Measurements from ENCODE around the gene HNRNPA2B1.
"Not testable (repeated sequence)": the region's sequence is repeated elsewhere in the genome, so short reads cannot be mapped to it uniquely, and the experiment has no call there.

The HNRNPA2B1 gene

GRCh38 chr7:26147646-26148306 is 52.8 kb downstream of the HNRNPA2B1 start:
- DNase-seq (ENCODE audit: low read depth in 2 of 2): not testable (repeated sequence)

GRCh38 chr7:26147030-26147429 is 53.5 kb downstream of the HNRNPA2B1 start:
- no peak for DNase-seq (ENCODE audit: low read depth in 2 of 2)

- no peak for DNase-seq (ENCODE audit: low read depth in 2 of 2)
Measured at GRCh38 chr7:26145238-26145637, 55.3 kb downstream of the HNRNPA2B1 start.

GRCh38 chr7:26144184-26145080 is 56.1 kb downstream of the HNRNPA2B1 start:
- DNase-seq (ENCODE audit: low read depth in 2 of 2): no peak

DNA sequence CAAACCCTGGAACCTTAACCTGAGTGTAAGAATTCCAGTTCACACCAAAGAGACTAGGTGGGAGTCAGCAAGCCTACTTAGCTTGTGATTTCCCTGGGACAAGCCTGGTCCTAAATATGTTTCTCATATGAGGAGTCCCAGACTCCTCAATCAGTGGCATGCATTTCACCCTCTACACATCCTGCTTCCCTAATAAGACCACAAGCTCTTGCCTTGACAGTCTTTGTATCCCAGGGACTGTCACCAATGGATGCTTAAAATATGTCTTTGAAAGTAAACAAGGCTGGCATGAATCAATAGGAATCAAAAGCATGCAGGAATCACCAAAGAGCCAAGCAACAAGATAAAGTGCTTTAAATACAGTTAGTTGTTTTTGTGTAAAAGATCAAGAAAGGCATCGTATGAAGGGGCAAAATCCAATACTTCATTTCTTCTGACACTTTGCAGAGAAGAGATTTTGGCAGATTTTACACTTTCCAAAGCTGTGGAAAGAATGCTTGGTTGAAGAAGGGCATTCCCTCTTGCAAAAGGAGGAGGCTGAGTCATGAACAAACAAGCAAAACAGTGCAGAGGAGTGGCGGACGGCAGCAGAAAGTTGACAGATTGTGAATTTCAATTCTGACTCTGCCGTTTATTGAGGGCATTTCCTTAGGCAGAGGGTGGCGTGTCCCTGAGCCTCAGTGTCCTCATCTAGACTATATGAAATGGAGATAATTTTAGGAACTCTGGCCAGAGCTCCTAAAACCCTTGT is 57.1 kb downstream of the HNRNPA2B1 start:
- no peak for DNase-seq (ENCODE audit: low read depth in 2 of 2)

- DNase-seq (ENCODE audit: low read depth in 2 of 2): no peak
Measured at GRCh38 chr7:26141077-26141476, 59.5 kb downstream of the HNRNPA2B1 start.

GRCh38 chr7:26140380-26140779 is 60.2 kb downstream of the HNRNPA2B1 start:
- no peak for DNase-seq (ENCODE audit: low read depth in 2 of 2)

Data from stimulated activated CD8-positive, alpha-beta memory T cell treated with anti-CD3 and anti-CD28 coated beads, Interleukin-15, amount 100 ng/mL, for 4 hours (primary cell).